HEK293T (cell line): ENCODE data around the gene SRBD1.

Experiments
- CTCF ChIA-PET: fragments of 350-600 bp; formaldehyde crosslinking; extraction: SDS; loops from one replicate; lab custom pipeline; 2021; ENCODE audit warnings: antibody characterized with exemption, inconsistent platforms; lab: Yijun Ruan, JAX
- POLR2A ChIA-PET: fragments of 350-600 bp; formaldehyde crosslinking; extraction: SDS; loops from one replicate; lab custom pipeline; 2020; ENCODE audit warnings: antibody characterized with exemption, inconsistent platforms; lab: Yijun Ruan, JAX
- DNase-seq: peaks from one replicate; pipeline ENCODE4 v3.0.0; 2012; ENCODE audit warnings: mixed read lengths; ENCODE audit errors: extremely low spot score
- ARNT ChIP-seq: fragments of 450-650 bp; IDR thresholded peaks from 2 replicates; pipeline ENCODE4 v1.6.1; 2017; ENCODE audit warnings: mild to moderate bottlenecking
- BHLHE40 ChIP-seq: fragments of 450-650 bp; IDR thresholded peaks from 2 replicates; pipeline ENCODE4 v1.6.1; 2016; ENCODE audit warnings: mild to moderate bottlenecking, moderate library complexity, borderline replicate concordance
- CTBP1 ChIP-seq: fragments of 450-650 bp; IDR thresholded peaks from 2 replicates; pipeline ENCODE4 v1.6.1; 2016; ENCODE audit warnings: borderline replicate concordance
- ELF4 ChIP-seq: fragments of 450-650 bp; IDR thresholded peaks from 2 replicates; pipeline ENCODE4 v1.6.1; 2017; ENCODE audit warnings: antibody characterized with exemption
- FOXA1 ChIP-seq: fragments of 450-650 bp; IDR thresholded peaks from 2 replicates; pipeline ENCODE4 v1.6.1; 2016; ENCODE audit warnings: mild to moderate bottlenecking
- FOXK2 ChIP-seq: fragments of 450-650 bp; IDR thresholded peaks from 2 replicates; pipeline ENCODE4 v1.6.1; 2016; ENCODE audit warnings: mild to moderate bottlenecking
- FOXM1 ChIP-seq: fragments of 450-650 bp; IDR thresholded peaks from 2 replicates; pipeline ENCODE4 v1.6.1; 2017; ENCODE audit warnings: mild to moderate bottlenecking, borderline replicate concordance
- HDGF ChIP-seq: fragments of 450-650 bp; IDR thresholded peaks from 2 replicates; pipeline ENCODE4 v1.6.1; 2017; ENCODE audit warnings: antibody characterized with exemption, borderline replicate concordance
- L3MBTL2 ChIP-seq: fragments of 450-650 bp; conservative IDR thresholded peaks from 2 replicates; pipeline ENCODE4 v1.6.1; 2016; ENCODE audit warnings: mild to moderate bottlenecking
- LEF1 ChIP-seq: fragments of 450-650 bp; IDR thresholded peaks from 2 replicates; pipeline ENCODE4 v1.6.1; 2017; ENCODE audit warnings: mild to moderate bottlenecking, borderline replicate concordance
- NFRKB ChIP-seq: fragments of 450-650 bp; IDR thresholded peaks from 2 replicates; pipeline ENCODE4 v1.6.1; 2016; ENCODE audit warnings: mild to moderate bottlenecking, moderate library complexity
- PKNOX1 ChIP-seq: fragments of 450-650 bp; IDR thresholded peaks from 2 replicates; pipeline ENCODE4 v1.6.1; 2016
- SP1 ChIP-seq: fragments of 450-650 bp; IDR thresholded peaks from 2 replicates; pipeline ENCODE4 v1.6.1; 2017
- SUZ12 ChIP-seq: fragments of 450-650 bp; IDR thresholded peaks from 2 replicates; pipeline ENCODE4 v1.6.1; 2016; ENCODE audit warnings: mild to moderate bottlenecking
- TARDBP ChIP-seq: fragments of 450-650 bp; IDR thresholded peaks from 2 replicates; pipeline ENCODE4 v1.6.1; 2016
- ZNF384 ChIP-seq: fragments of 450-650 bp; IDR thresholded peaks from 2 replicates; pipeline ENCODE4 v1.6.1; 2016

The SRBD1 gene

GRCh38 chr2:45577441-45577840, 33.6 kb downstream of the SRBD1 start:
- POLR2A ChIA-PET = no interaction called here
- no peak for DNase-seq
- no peak for TF ChIP-seq SP1
- no peak for TF ChIP-seq SUZ12
- TF ChIP-seq TARDBP = no peak
- TF ChIP-seq NFRKB = no peak
- TF ChIP-seq LEF1 = no peak
- TF ChIP-seq FOXA1 = no peak
- no peak for TF ChIP-seq L3MBTL2
- no peak for TF ChIP-seq ZNF384
- no peak for TF ChIP-seq ELF4
- no peak for TF ChIP-seq BHLHE40
- TF ChIP-seq PKNOX1 = no peak
- no peak for TF ChIP-seq CTBP1
- TF ChIP-seq FOXK2 = no peak
- TF ChIP-seq FOXM1 = no peak
- TF ChIP-seq ARNT = no peak
- no peak for TF ChIP-seq HDGF
- CTCF ChIA-PET = interaction anchor here (0.6 to 0.7 kb wide), 3 partner anchors 486 to 696 kb away, joined by 3 to 7 read pairs (median 3); no protein-coding TSS in a partner anchor

DNA sequence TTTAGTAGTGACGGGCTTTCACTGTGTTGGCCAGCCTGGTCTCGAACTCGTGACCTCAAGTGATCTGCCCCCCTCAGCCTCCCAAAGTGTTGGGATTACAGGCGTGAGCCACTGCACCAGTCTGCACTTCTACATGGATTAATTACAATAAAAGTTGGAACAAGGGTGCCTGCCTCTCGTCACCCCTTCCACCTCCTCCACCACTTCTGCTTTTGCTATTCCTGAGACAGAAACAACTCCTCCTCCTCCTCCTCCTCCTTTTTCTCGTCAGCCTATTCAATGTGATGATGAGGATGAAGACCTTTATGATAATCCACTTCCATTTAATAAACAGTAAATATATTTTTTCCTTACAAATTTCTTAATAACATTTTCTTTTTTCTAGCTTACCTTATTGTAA, 35.2 kb downstream of the SRBD1 start:
- CTCF ChIA-PET = no interaction called here
- no peak for DNase-seq
- TF ChIP-seq FOXA1 = no peak
- TF ChIP-seq L3MBTL2 = no peak
- no peak for TF ChIP-seq FOXM1
- TF ChIP-seq SUZ12 = no peak
- TF ChIP-seq CTBP1 = no peak
- no peak for TF ChIP-seq ARNT
- TF ChIP-seq SP1 = no peak
- TF ChIP-seq LEF1 = no peak
- no peak for TF ChIP-seq HDGF
- TF ChIP-seq FOXK2 = no peak
- no peak for TF ChIP-seq PKNOX1
- TF ChIP-seq ZNF384 = no peak
- TF ChIP-seq TARDBP = no peak
- no peak for TF ChIP-seq NFRKB
- no peak for TF ChIP-seq BHLHE40
- TF ChIP-seq ELF4 = no peak
- POLR2A ChIA-PET = no interaction called here

DNA sequence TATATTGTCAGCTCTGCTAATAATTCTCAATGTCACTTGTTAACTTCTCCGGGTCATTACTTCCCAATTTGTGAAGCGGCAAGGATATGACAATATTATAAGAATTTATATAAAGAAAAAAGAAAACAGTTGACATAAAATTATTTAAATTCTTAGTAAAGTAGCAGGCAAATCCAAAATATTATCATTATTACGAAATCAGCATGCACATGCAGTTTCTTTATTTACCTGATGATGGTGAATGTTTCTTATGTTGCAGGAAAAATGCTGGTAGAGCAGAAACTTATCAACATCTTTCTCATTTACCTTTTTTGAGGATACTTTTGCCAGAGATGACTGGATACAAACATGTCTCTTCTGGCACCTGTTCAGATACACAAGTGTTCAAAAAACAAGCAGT, 38.1 kb downstream of the SRBD1 start:
- POLR2A ChIA-PET = no interaction called here
- CTCF ChIA-PET = interaction anchor here (0.6 to 1.6 kb wide), 2 partner anchors 12 to 568 kb away, joined by 3 to 4 read pairs; no protein-coding TSS in a partner anchor
- DNase-seq = no peak
- TF ChIP-seq BHLHE40 (no peak), FOXM1 (no peak), CTBP1 (no peak)

DNA sequence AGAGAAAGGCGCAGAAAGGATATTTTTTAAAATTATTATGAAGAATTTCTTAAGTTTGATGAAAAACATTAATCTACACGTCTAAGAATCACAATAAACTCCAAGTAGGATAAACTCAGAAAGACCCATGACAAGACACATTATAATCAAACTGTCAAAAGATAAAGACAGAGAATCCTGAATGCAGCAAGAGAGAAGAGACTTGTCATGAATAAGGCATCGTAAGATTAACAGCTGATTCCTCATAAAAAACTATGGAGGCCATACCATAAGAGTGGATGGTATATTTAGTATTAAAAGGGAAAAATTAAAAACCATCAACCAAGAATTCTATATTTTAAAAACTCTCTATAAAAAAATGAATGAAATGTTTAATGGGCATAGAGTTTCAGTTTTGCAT, 39.1 kb downstream of the SRBD1 start:
- no peak for DNase-seq
- TF ChIP-seq SUZ12 (no peak), TARDBP (no peak), FOXA1 (no peak), FOXM1 (no peak), SP1 (no peak), PKNOX1 (no peak), CTBP1 (no peak), L3MBTL2 (no peak), LEF1 (no peak), ARNT (no peak), ZNF384 (no peak), FOXK2 (no peak), NFRKB (no peak)
- ChIA-PET CTCF (no interaction called here), POLR2A (no interaction called here)

- DNase-seq = no peak
- POLR2A ChIA-PET = no interaction called here
These were observed 40.3 kb downstream of the SRBD1 start for GRCh38 chr2:45570671-45571334.

More at GRCh38 chr2:45570671-45571334, 40.3 kb downstream of the SRBD1 start:
- CTCF ChIA-PET = no interaction called here
- TF ChIP-seq BHLHE40 (no peak), SUZ12 (no peak), LEF1 (no peak), CTBP1 (no peak), ELF4 (no peak), L3MBTL2 (no peak), FOXM1 (no peak), HDGF (no peak), PKNOX1 (no peak), ARNT (no peak), FOXA1 (no peak), TARDBP (no peak), SP1 (no peak), FOXK2 (no peak), ZNF384 (no peak), NFRKB (no peak)
